Fibroblast of mammary gland (primary cell): ENCODE measurements around the gene METTL4.

Experiments used
- DNase-seq: peaks from one replicate; pipeline ENCODE4 v3.0.0-alpha.2; 2010; ENCODE audit warnings: low read depth
- H3K4me3 ChIP-seq: 2 replicates; pipeline ENCODE4 v1.5.1; 2011; ENCODE audit warnings: low read depth, mild to moderate bottlenecking, low read length, moderate library complexity; ENCODE audit not compliant: control insufficient read depth
- TF ChIP-seq, protein P1 (sequence below): conservative IDR thresholded peaks from 2 replicates; pipeline ENCODE4 v1.5.1; 2011; ENCODE audit warnings: low read depth, low read length, inconsistent platforms; ENCODE audit not compliant: control insufficient read depth, insufficient read depth

The METTL4 gene

DNA sequence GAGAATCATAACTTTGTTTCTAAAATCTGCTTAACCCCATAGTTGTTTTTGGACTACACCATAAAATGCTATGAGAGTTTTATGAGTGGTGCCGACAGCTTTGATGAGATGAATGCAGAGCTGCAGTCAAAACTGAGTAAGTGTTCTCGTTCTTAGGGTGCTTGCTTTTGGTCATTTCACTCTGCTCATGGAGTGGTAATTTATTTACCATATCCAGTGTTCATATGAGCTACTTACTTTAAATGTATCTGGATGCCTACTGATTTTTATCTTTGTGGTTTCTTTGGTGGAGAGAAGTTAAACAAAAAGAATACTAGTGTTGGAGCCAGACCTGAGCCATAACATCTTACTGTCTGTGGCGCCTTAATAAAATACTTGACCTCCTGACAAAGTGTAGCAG is 16.5 kb upstream of the METTL4 start:
- TF ChIP-seq, protein P1, sequence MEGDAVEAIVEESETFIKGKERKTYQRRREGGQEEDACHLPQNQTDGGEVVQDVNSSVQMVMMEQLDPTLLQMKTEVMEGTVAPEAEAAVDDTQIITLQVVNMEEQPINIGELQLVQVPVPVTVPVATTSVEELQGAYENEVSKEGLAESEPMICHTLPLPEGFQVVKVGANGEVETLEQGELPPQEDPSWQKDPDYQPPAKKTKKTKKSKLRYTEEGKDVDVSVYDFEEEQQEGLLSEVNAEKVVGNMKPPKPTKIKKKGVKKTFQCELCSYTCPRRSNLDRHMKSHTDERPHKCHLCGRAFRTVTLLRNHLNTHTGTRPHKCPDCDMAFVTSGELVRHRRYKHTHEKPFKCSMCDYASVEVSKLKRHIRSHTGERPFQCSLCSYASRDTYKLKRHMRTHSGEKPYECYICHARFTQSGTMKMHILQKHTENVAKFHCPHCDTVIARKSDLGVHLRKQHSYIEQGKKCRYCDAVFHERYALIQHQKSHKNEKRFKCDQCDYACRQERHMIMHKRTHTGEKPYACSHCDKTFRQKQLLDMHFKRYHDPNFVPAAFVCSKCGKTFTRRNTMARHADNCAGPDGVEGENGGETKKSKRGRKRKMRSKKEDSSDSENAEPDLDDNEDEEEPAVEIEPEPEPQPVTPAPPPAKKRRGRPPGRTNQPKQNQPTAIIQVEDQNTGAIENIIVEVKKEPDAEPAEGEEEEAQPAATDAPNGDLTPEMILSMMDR = no peak
- no peak for DNase-seq
- no peak overlapping the region for H3K4me3 ChIP-seq

DNA sequence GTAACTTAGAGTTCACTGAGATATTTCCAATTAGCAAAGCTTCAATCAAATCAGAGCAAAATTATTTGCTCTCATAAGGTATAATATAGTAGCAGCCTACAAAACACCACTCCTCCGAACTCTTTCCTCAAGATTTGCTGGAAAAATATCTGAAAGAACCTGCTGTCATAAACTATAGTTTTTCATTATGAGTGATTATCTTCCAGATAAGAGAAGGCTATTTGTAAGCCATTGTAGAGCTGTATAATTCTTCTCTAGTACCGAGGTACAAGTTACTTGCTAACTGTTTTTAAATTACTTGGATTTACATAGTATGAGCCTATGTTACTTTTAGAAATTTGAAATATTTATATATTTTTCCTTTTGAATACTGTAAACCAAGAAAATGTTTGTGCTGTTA is 2.1 kb upstream of the METTL4 start:
- no peak for DNase-seq
- H3K4me3 ChIP-seq = peak overlapping the region; percentile 98
- TF ChIP-seq, protein P1 = no peak

DNA sequence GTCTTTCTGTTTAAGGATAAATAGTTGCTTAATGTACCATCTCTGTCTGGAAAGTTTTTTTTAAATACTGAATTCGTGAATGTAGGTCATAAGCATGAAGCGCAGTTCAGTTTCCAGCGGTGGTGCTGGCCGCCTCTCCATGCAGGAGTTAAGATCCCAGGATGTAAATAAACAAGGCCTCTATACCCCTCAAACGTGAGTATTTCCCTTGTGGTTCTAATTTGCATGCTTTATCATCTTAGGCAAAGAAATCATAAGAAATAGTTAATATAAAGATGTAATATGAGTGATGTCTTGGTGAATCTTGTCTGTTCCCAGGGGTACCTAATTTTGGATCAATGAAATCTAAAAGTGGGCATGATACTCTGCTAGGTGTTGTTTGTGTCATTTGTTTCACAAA is 1.6 kb upstream of the METTL4 start:
- peak; percentile 24 for DNase-seq
- peak overlapping the region; percentile 98 for H3K4me3 ChIP-seq
- TF ChIP-seq, protein P1 = no peak

DNA sequence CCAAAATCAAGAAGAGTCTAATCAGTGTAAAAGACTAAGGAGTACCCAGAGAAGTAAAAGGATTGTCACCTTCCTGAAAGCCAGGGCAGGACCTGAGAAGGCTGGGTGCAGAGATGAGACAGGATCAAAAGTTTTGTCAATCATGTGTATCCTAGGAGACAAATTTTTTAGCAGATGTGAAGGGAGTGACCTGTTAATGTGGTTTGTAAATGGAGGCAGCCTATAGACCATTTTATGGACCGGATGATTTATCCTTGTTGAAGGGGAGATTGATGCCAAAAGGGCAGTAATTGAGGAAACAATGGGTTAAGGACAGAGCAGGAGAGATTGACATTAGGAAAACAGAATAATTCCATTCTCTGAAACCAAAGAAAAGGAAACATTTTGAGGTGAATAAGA is 865 bp upstream of the METTL4 start:
- peak overlapping the region; percentile 98 for H3K4me3 ChIP-seq
- peak; percentile 6 for DNase-seq
- TF ChIP-seq, protein P1 = no peak

DNA sequence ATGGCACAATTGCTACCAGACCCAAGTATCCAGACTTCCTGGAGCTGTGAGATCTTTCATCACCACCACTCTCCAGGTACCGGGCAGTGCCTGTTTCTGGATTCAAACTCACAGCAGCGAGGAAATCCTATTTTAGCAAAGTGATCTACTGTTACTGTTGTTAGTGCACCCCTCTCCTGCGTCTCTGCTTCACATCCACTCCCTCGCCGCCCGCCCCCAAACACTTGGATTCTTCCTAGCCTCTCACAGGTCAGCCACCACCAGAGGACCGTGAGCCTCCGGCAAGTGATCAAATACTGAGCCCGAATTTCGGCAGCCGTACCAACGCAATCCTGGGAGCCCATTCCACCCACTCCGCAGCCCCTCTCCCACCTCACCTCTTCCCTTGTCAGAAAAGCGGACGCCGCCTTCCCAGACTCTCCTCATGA is 519 bp downstream of the METTL4 start:
- TF ChIP-seq, protein P1 = peak; percentile 2
- peak; percentile 61 for DNase-seq
- peak overlapping the region; percentile 98 for H3K4me3 ChIP-seq

DNA sequence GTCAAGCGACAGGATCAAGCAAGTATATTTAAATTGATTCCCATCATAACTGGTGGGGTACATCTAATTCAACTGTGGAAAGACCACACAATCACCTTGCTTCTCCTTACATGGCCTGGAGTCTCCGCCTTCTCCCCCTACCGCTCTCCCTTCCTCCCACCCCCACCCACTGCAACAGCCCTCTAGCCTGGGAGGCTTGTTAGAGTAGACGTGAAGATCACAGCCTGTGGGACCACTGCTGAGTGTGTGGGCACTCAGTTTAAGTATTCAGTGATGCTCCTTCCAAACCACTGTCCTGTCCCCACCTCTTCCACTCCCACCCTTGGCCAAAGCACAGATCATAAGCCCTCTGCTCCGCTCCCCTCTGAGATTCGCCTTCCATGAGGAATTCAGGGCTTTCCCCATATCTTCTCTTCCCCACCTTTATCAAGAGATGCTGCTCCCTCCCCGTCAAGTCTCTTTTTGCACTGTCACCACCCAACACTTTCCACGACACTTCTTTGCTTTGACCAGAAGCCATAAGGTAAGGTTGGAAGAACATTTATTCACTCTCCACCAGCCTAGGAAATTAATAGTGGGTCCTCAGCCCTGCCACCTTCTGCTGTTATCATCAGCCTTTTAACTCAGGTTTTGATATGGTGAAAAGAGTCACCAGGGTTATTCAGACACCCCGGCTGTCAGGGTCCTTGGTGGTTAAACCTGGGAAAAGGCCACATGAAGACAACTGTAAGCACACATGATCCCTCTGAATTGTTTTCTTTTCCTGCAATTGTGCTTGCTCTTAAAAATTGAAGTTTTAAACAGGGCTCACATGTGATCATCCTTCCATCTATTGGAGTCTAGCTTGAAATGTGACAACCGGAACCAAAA is 1.7 kb downstream of the METTL4 start:
- peak overlapping the region; percentile 98 for H3K4me3 ChIP-seq
- TF ChIP-seq, protein P1 = no peak
- DNase-seq = no peak
